Dermis blood vessel endothelial cell (primary cell): ENCODE results near the gene RFTN1. TPM values are rescaled to one million over a fixed set of nuclear protein-coding genes. Genes with fewer than 3 reads are reported as not detected.

Experiments
- DNase-seq: peaks from one replicate; pipeline ENCODE4 v3.0.0; 2010
- total RNA-seq: library from RNA; depleted of rRNA; stranded (reverse); fragments of >200 nt; gene quantifications from 2 replicates; pipeline ENCODE4 v1.2.3, GENCODE V29; 2014

RFTN1 gene
- total RNA-seq, 1 donor from 2014 or later: 47.8 TPM

GRCh38 chr3:16400106-16400931, 113.2 kb downstream of the RFTN1 start:
- DNase-seq: no peak

- no peak for DNase-seq
These were observed 114.0 kb downstream of the RFTN1 start for GRCh38 chr3:16399473-16399872.

GRCh38 chr3:16398648-16399047, 114.9 kb downstream of the RFTN1 start:
- DNase-seq: no peak

GRCh38 chr3:16396202-16396601, 117.3 kb downstream of the RFTN1 start:
- DNase-seq: no peak

- DNase-seq: no peak
These were observed 118.3 kb downstream of the RFTN1 start for GRCh38 chr3:16395212-16395611.

- no peak for DNase-seq
These were observed 118.9 kb downstream of the RFTN1 start for GRCh38 chr3:16394639-16395038.

- no peak for DNase-seq
These were observed 120.8 kb downstream of the RFTN1 start for GRCh38 chr3:16392717-16393116.

GRCh38 chr3:16392065-16392464, 121.4 kb downstream of the RFTN1 start:
- DNase-seq: no peak

- no peak for DNase-seq
These were observed 122.9 kb downstream of the RFTN1 start for GRCh38 chr3:16390581-16390980.

- DNase-seq: no peak
These were observed 124.6 kb downstream of the RFTN1 start for GRCh38 chr3:16388850-16389441.

- DNase-seq: no peak
These were observed 126.9 kb downstream of the RFTN1 start for GRCh38 chr3:16386561-16386960.

GRCh38 chr3:16385151-16385550, 128.3 kb downstream of the RFTN1 start:
- no peak for DNase-seq

GRCh38 chr3:16383864-16384263, 129.6 kb downstream of the RFTN1 start:
- no peak for DNase-seq

GRCh38 chr3:16382845-16383244, 130.7 kb downstream of the RFTN1 start:
- no peak for DNase-seq

- DNase-seq: no peak
These were observed 132.1 kb downstream of the RFTN1 start for GRCh38 chr3:16381426-16381825.

- DNase-seq: no peak
These were observed 133.1 kb downstream of the RFTN1 start for GRCh38 chr3:16380421-16380820.

- no peak for DNase-seq
These were observed 133.7 kb downstream of the RFTN1 start for GRCh38 chr3:16379838-16380237.

GRCh38 chr3:16378920-16379319, 134.6 kb downstream of the RFTN1 start:
- DNase-seq: no peak

- no peak for DNase-seq
These were observed 135.1 kb downstream of the RFTN1 start for GRCh38 chr3:16378415-16378814.

GRCh38 chr3:16377847-16378302, 135.6 kb downstream of the RFTN1 start:
- no peak for DNase-seq

GRCh38 chr3:16377196-16377595, 136.3 kb downstream of the RFTN1 start:
- DNase-seq: no peak

GRCh38 chr3:16375891-16376290, 137.6 kb downstream of the RFTN1 start:
- peak; percentile 73 for DNase-seq

GRCh38 chr3:16374935-16375245, 138.6 kb downstream of the RFTN1 start:
- no peak for DNase-seq
